CD4-positive, alpha-beta T cell treated with Interleukin-21 for 1 hour (primary cell): ENCODE data around the gene SLC6A20.

Experiments used
- DNase-seq: peaks from one replicate; pipeline ENCODE4 v3.0.0-alpha.2; 2020

SLC6A20 gene

GRCh38 chr3:45795882-45796765, at the start of gene SLC6A20:
TSS of gene SLC6A20 (minus strand) at chr3:45796536. CDS start at chr3:45796419, 117 bp downstream.
- DNase-seq: no peak

GRCh38 chr3:45844616-45845015, 48.3 kb upstream of the SLC6A20 start:
- DNase-seq: no peak

- no peak for DNase-seq
These were observed 46.7 kb upstream of the SLC6A20 start for GRCh38 chr3:45842851-45843625.

- peak; percentile 93 for DNase-seq
These were observed 45.6 kb upstream of the SLC6A20 start, which contains the start of gene LZTFL1 for GRCh38 chr3:45841757-45842491. TSS of gene LZTFL1 (minus strand) at chr3:45842119. CDS start at chr3:45841991, 128 bp downstream.

GRCh38 chr3:45841420-45841756, 45.1 kb upstream of the SLC6A20 start:
- DNase-seq: no peak

- DNase-seq: no peak
These were observed 42.1 kb upstream of the SLC6A20 start for GRCh38 chr3:45838466-45838865.

GRCh38 chr3:45832699-45833098, 36.4 kb upstream of the SLC6A20 start:
- DNase-seq: no peak

GRCh38 chr3:45830121-45830520, 33.8 kb upstream of the SLC6A20 start:
- no peak for DNase-seq

- no peak for DNase-seq
These were observed 30.6 kb upstream of the SLC6A20 start for GRCh38 chr3:45826908-45827307.

GRCh38 chr3:45826321-45826720, 30.0 kb upstream of the SLC6A20 start:
- DNase-seq: no peak

GRCh38 chr3:45821127-45821526, 24.8 kb upstream of the SLC6A20 start:
- no peak for DNase-seq

- no peak for DNase-seq
These were observed 23.2 kb upstream of the SLC6A20 start for GRCh38 chr3:45819543-45819942.

GRCh38 chr3:45817831-45818522, 21.6 kb upstream of the SLC6A20 start:
- no peak for DNase-seq

GRCh38 chr3:45816544-45816943, 20.2 kb upstream of the SLC6A20 start:
- DNase-seq: no peak

- no peak for DNase-seq
These were observed 18.0 kb upstream of the SLC6A20 start for GRCh38 chr3:45814322-45814721.

- DNase-seq: no peak
These were observed 11.6 kb upstream of the SLC6A20 start for GRCh38 chr3:45807681-45808540.

GRCh38 chr3:45807133-45807532, 10.8 kb upstream of the SLC6A20 start:
- no peak for DNase-seq

- peak; percentile 6 for DNase-seq
These were observed 9.7 kb upstream of the SLC6A20 start for GRCh38 chr3:45806072-45806471.

- DNase-seq: no peak
These were observed 7.1 kb upstream of the SLC6A20 start for GRCh38 chr3:45803252-45803935.

- no peak for DNase-seq
These were observed 5.8 kb upstream of the SLC6A20 start for GRCh38 chr3:45802146-45802545.

- no peak for DNase-seq
These were observed 4.3 kb upstream of the SLC6A20 start for GRCh38 chr3:45800611-45801010.
